Naive B cell (primary cell): ENCODE data around the gene RAPH1. TPM values are rescaled to one million over a fixed set of nuclear protein-coding genes. Genes with fewer than 3 reads are reported as not detected.
A peak's percentile ranks its signal among the peaks of the same experiment; 100 is the strongest.
"Not testable (repeated sequence)": the region's sequence is repeated elsewhere in the genome, so short reads cannot be mapped to it uniquely, and the experiment has no call there.

Experiments
- ATAC-seq, 2 donors: fragments of 150-1000 bp; cut with Tn5 transposase; 2 replicates each; pipeline ENCODE4 v1.10.0; 2021; ENCODE audit warnings: low read depth in 2 of 2, mild to moderate bottlenecking in 2 of 2, moderate library complexity in 2 of 2
- DNase-seq: peaks from one replicate; pipeline ENCODE4 v3.0.0; 2022
- H3K27ac Mint-ChIP-seq, 6 donors: one replicate each; pipeline ENCODE4 v1.8.0; 2020 to 2022; ENCODE audit warnings: mild to moderate bottlenecking in 6 of 6, mixed read lengths in 6 of 6, moderate library complexity in 5 of 6, inconsistent platforms in 2 of 6
- H3K27me3 Mint-ChIP-seq, 3 donors: one replicate each; pipeline ENCODE4 v1.8.0; 2021 to 2022; ENCODE audit warnings: mixed read lengths in 3 of 3, mild to moderate bottlenecking in 1 of 3
- H3K36me3 Mint-ChIP-seq, 2 donors: one replicate each; pipeline ENCODE4 v1.8.0; 2020 to 2022; ENCODE audit warnings: mixed read lengths in 2 of 2, inconsistent platforms in 1 of 2, mild to moderate bottlenecking in 1 of 2
- H3K4me1 Mint-ChIP-seq, 3 donors: one replicate each; pipeline ENCODE4 v1.8.0; 2020 to 2022; ENCODE audit warnings: mixed read lengths in 3 of 3, inconsistent platforms in 1 of 3, mild to moderate bottlenecking in 1 of 3, moderate library complexity in 1 of 3
- H3K4me3 Mint-ChIP-seq, 8 donors: one replicate each; pipeline ENCODE4 v1.8.0; 2020 to 2022; ENCODE audit warnings: mild to moderate bottlenecking in 8 of 8, mixed read lengths in 8 of 8, moderate library complexity in 8 of 8, inconsistent platforms in 2 of 8
- H3K9me3 Mint-ChIP-seq, 7 donors: one replicate each; pipeline ENCODE4 v1.8.0; 2020 to 2022; ENCODE audit warnings: mixed read lengths in 7 of 7, mild to moderate bottlenecking in 5 of 7, inconsistent platforms in 2 of 7, moderate library complexity in 1 of 7
- polyA plus RNA-seq, 6 donors: library from polyadenylated mRNA; unstranded; fragments of 300-500 nt; fragmentation: Illumina TruSeq; gene quantifications; one replicate each; pipeline ENCODE4 v1.2.3, GENCODE V29; 2021; ENCODE audit warnings: low read depth in 6 of 6

Gene RAPH1
- polyA plus RNA-seq, 6 donors from 2014 or later, result not detected

DNA sequence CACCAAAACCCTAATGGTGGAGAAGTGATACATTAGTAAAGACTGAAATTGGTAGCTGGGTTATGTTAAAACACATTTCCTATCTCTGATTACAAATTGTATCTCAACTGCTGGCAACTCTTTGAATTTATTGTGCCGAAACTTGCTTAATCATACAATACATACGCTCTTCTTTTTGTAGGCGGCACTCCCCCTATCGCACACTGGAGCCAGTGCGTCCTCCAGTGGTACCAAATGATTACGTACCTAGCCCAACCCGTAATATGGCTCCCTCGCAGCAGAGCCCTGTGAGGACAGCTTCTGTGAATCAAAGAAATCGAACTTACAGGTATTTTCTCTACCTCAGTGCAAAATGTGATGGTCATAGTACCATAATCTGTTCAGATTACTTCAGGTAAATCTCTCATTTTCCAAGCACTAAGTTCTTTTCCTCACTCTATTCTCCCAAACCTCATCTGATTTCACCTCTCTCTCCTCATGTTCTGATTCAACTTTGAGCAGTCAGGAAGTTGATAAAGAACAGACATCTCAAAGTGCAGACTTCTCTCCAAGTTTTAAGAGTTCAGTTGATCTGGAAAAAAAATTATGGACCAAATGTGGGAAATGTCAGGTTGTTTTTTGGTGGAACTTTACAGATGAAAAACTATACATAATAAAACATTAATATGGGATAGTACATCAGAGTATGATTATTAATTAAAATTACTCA is 140.4 kb downstream of the RAPH1 start:
- H3K27me3 Mint-ChIP-seq, result no peaks in the 10 kb centered on the region
- no peak overlapping the region for H3K27ac Mint-ChIP-seq

GRCh38 chr2:203388153-203388552 is 146.9 kb downstream of the RAPH1 start:
- not testable (repeated sequence) for ATAC-seq, H3K4me3 Mint-ChIP-seq, H3K27me3 Mint-ChIP-seq, DNase-seq, H3K9me3 Mint-ChIP-seq, H3K4me1 Mint-ChIP-seq
- peaks cover 0 to 11% of the 10 kb centered on the region in 2 donors for H3K36me3 Mint-ChIP-seq
- H3K27ac Mint-ChIP-seq, result peak overlapping the region in 1 of 6 donors; percentile 56

More for the DNA sequence above, 140.4 kb downstream of the RAPH1 start:
- DNase-seq (no peak), ATAC-seq (no peak)
- Mint-ChIP-seq H3K4me1 (no peaks in the 10 kb centered on the region), H3K36me3 (peaks cover 7 to 20% of the 10 kb centered on the region in 2 donors), H3K9me3 (peaks cover 0 to 6% (median 0%) of the 10 kb centered on the region in 7 donors), H3K4me3 (no peak overlapping the region)

GRCh38 chr2:203383038-203383437 is 152.1 kb downstream of the RAPH1 start:
- Mint-ChIP-seq H3K27me3 (no peaks in the 10 kb centered on the region), H3K4me3 (no peak overlapping the region), H3K27ac (no peak overlapping the region), H3K9me3 (no peaks in the 10 kb centered on the region), H3K4me1 (no peaks in the 10 kb centered on the region), H3K36me3 (peaks cover 0 to 11% of the 10 kb centered on the region in 2 donors)
- ATAC-seq (no peak), DNase-seq (no peak)

- DNase-seq, result no peak
- H3K4me3 Mint-ChIP-seq, result no peak overlapping the region
- no peaks in the 10 kb centered on the region for H3K4me1 Mint-ChIP-seq
- no peaks in the 10 kb centered on the region for H3K27me3 Mint-ChIP-seq
- H3K27ac Mint-ChIP-seq, result no peak overlapping the region
- peaks cover 0 to 5% of the 10 kb centered on the region in 2 donors for H3K36me3 Mint-ChIP-seq
- ATAC-seq, result no peak
- H3K9me3 Mint-ChIP-seq, result no peaks in the 10 kb centered on the region
Observed at GRCh38 chr2:203379156-203379555, 155.9 kb downstream of the RAPH1 start.

- ATAC-seq, result no peak
- Mint-ChIP-seq H3K4me3 (no peak overlapping the region), H3K4me1 (no peaks in the 10 kb centered on the region), H3K27me3 (no peaks in the 10 kb centered on the region), H3K27ac (no peak overlapping the region), H3K9me3 (no peaks in the 10 kb centered on the region), H3K36me3 (peaks cover under 1 to 2% of the 10 kb centered on the region in 2 donors)
- DNase-seq, result no peak
Observed at GRCh38 chr2:203376173-203376572, 158.9 kb downstream of the RAPH1 start.

DNA sequence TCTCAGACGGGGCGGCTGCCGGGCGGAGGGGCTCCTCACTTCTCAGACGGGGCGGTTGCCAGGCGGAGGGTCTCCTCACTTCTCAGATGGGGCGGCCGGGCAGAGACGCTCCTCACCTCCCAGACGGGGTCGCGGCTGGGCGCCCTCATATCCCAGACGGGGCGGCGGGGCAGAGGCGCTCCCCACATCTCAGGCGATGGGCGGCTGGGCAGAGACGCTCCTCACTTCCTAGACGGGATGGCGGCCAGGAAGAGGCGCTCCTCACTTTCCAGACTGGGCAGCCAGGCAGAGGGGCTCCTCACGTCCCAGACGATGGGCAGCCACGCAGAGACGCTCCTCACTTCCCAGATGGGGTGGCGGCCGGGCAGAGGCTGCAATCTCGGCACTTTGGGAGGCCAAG is 162.4 kb downstream of the RAPH1 start:
- not testable (repeated sequence) for H3K27ac Mint-ChIP-seq, H3K9me3 Mint-ChIP-seq, H3K27me3 Mint-ChIP-seq, ATAC-seq, H3K4me3 Mint-ChIP-seq, H3K4me1 Mint-ChIP-seq, DNase-seq
- H3K36me3 Mint-ChIP-seq, result peaks cover 7 to 14% of the 10 kb centered on the region in 2 donors

- Mint-ChIP-seq H3K4me3 (no peak overlapping the region), H3K9me3 (peaks cover 0 to 2% (median 0%) of the 10 kb centered on the region in 7 donors), H3K27me3 (no peaks in the 10 kb centered on the region), H3K36me3 (peaks cover 7 to 14% of the 10 kb centered on the region in 2 donors), H3K27ac (no peak overlapping the region), H3K4me1 (peaks cover 0 to 6% (median 3%) of the 10 kb centered on the region in 3 donors)
- DNase-seq, result no peak
- ATAC-seq, result no peak
Observed at GRCh38 chr2:203366639-203367466, 168.2 kb downstream of the RAPH1 start.

DNA sequence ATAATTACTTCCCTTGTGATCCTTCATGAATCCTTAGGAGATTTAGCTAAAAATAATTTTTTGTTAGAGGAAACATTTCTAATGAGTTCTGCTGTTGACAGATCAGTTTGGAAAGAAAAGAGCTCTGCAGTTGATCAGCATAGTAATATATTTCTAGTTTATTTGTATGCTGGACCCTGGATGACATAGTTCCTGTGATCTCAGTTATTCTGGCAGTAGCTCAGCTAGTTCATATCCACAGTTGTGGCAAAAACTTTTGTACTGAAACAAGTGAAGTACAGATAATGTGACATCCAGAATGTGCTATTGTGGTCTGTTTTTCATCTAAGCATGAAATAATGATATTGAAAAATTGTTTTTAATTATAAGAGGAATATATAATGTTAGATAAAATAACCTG is 173.2 kb downstream of the RAPH1 start:
- Mint-ChIP-seq H3K4me1 (peaks cover 4 to 10% (median 7%) of the 10 kb centered on the region in 3 donors), H3K9me3 (peaks cover 0 to 4% (median 2%) of the 10 kb centered on the region in 7 donors), H3K27ac (peak overlapping the region in 2 of 6 donors; percentile 14 to 27), H3K36me3 (no peaks in the 10 kb centered on the region), H3K27me3 (no peaks in the 10 kb centered on the region), H3K4me3 (no peak overlapping the region)
- ATAC-seq (no peak), DNase-seq (no peak)

- ATAC-seq (no peak), DNase-seq (no peak)
- Mint-ChIP-seq H3K27ac (peak overlapping the region in 2 of 6 donors; percentile 14 to 27), H3K27me3 (no peaks in the 10 kb centered on the region), H3K9me3 (peaks cover 0 to 4% (median 2%) of the 10 kb centered on the region in 7 donors), H3K4me3 (no peak overlapping the region), H3K36me3 (no peaks in the 10 kb centered on the region), H3K4me1 (peaks cover 4 to 10% (median 7%) of the 10 kb centered on the region in 3 donors)
Observed at GRCh38 chr2:203361495-203361894, 173.6 kb downstream of the RAPH1 start.

DNA sequence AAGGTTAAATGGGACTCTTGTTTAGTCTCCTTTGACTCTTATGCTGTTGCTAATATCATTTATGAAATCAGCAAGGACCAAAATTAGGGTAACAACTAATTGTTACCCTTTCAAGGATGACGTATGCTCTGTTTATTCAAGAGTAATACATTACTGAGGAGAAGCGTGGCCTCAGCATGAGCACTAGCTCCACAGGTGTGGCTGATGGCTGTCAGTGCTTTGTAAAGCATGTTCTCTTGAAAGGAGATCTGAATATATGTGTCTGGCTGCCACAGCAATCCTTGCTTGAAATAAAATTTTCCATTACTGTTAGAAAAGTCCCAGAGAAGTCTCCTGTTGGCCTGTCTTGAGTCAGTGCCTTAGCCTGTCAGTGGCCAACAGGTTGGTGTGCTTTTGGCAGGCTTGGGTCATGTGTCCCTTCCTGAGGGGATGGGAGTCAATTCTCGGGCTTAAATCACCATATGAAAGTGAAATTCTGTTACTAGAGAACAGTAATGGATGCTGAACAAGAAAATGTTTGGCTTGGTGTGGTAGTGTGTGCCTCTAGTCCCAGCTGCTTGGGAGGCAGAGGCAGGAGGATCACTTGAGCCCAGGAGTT is 174.2 kb downstream of the RAPH1 start:
- no peak for DNase-seq
- Mint-ChIP-seq H3K4me3 (no peak overlapping the region), H3K9me3 (peaks cover 0 to 4% (median 2%) of the 10 kb centered on the region in 7 donors), H3K4me1 (peaks cover 4 to 10% (median 7%) of the 10 kb centered on the region in 3 donors), H3K36me3 (no peaks in the 10 kb centered on the region), H3K27ac (peak overlapping the region in 1 of 6 donors; percentile 27), H3K27me3 (no peaks in the 10 kb centered on the region)
- no peak for ATAC-seq

GRCh38 chr2:203359450-203359849 is 175.7 kb downstream of the RAPH1 start:
- ATAC-seq, result no peak
- Mint-ChIP-seq H3K36me3 (no peaks in the 10 kb centered on the region), H3K4me1 (peaks cover 4 to 10% (median 7%) of the 10 kb centered on the region in 3 donors), H3K27me3 (no peaks in the 10 kb centered on the region), H3K27ac (peak overlapping the region in 1 of 6 donors; percentile 26), H3K9me3 (peaks cover 0 to 4% (median 2%) of the 10 kb centered on the region in 7 donors), H3K4me3 (no peak overlapping the region)
- DNase-seq, result no peak

GRCh38 chr2:203354966-203355365 is 180.1 kb downstream of the RAPH1 start:
- no peak for ATAC-seq
- no peak overlapping the region for H3K27ac Mint-ChIP-seq
- no peak overlapping the region for H3K4me3 Mint-ChIP-seq

DNA sequence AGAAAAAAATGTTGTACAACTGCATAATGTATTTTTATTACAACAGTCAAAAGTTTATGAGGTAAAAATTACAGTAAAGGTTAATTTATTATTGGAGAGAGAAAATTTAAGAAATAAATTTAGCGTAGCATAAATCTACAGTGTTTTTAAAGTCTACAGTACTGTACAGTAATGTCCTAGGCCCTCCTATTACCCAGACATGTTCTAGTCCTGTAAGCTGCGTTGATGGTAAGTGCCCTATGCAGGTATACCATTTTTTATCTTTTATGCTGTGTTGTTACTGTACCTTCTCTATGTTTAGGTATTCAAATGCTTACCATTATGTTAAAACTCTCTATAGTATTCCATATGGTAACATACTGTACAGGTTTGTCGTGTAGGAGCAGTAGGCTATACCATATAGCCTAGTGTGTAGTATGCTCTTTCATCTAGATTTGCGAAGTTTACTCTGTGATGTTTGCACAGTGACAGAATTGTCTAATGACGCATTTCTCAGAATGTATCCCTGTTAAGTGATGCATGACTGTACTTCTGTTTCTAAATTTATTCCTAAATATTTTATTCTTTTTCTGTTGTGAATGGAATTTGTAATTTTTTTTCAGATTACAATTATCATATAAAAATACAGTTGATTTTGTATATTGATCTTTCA is 182.4 kb downstream of the RAPH1 start:
- Mint-ChIP-seq H3K27ac (no peak overlapping the region), H3K4me1 (peaks cover 0 to 4% (median 0%) of the 10 kb centered on the region in 3 donors), H3K9me3 (no peaks in the 10 kb centered on the region), H3K27me3 (no peaks in the 10 kb centered on the region), H3K4me3 (no peak overlapping the region), H3K36me3 (peaks cover 0 to 4% of the 10 kb centered on the region in 2 donors)
- DNase-seq (no peak), ATAC-seq (no peak)

More at GRCh38 chr2:203354966-203355365, 180.1 kb downstream of the RAPH1 start:
- no peaks in the 10 kb centered on the region for H3K27me3 Mint-ChIP-seq
- peaks cover 0 to 2% (median 0%) of the 10 kb centered on the region in 7 donors for H3K9me3 Mint-ChIP-seq
- no peak for DNase-seq
- H3K4me1 Mint-ChIP-seq, result peaks cover 0 to 4% (median 0%) of the 10 kb centered on the region in 3 donors
- peaks cover 0 to 4% of the 10 kb centered on the region in 2 donors for H3K36me3 Mint-ChIP-seq
